DMS 273 treated with DMSO at 0.1 percent for 48 hours (cell line): ENCODE measurements around the gene KLK10.

Source experiments
- DNase-seq: peaks from one replicate; lab custom pipeline; 2025; lab: John Stamatoyannopoulos, UW

The KLK10 gene

GRCh38 chr19:51019544-51019925 is at the start of gene KLK10:
KLK10 (minus strand) TSS chr19:51019709; CDS start chr19:51019130, 579 bp downstream.
- DNase-seq, result no peak

GRCh38 chr19:51066393-51067186 is 47.1 kb upstream of the KLK10 start:
- DNase-seq, result no peak

- DNase-seq, result no peak
These were observed 45.9 kb upstream of the KLK10 start for GRCh38 chr19:51065221-51065960.

GRCh38 chr19:51064534-51065220 is 45.2 kb upstream of the KLK10 start, which contains the start of gene KLK13:
KLK13 (minus strand) TSS chr19:51065092; CDS start chr19:51065067, 25 bp downstream.
- DNase-seq, result no peak

GRCh38 chr19:51063664-51064063 is 44.2 kb upstream of the KLK10 start:
- DNase-seq, result no peak

GRCh38 chr19:51060973-51061372 is 41.5 kb upstream of the KLK10 start:
- no peak for DNase-seq

- DNase-seq, result no peak
These were observed 40.8 kb upstream of the KLK10 start for GRCh38 chr19:51060336-51060735.

- no peak for DNase-seq
These were observed 40.2 kb upstream of the KLK10 start for GRCh38 chr19:51059715-51060114.

- no peak for DNase-seq
These were observed 36.4 kb upstream of the KLK10 start for GRCh38 chr19:51055866-51056265.

GRCh38 chr19:51047031-51047335 is 27.5 kb upstream of the KLK10 start:
- no peak for DNase-seq

GRCh38 chr19:51044327-51044726 is 24.8 kb upstream of the KLK10 start:
- DNase-seq, result no peak

GRCh38 chr19:51043497-51043896 is 24.0 kb upstream of the KLK10 start:
- DNase-seq, result no peak

- no peak for DNase-seq
These were observed 20.6 kb upstream of the KLK10 start for GRCh38 chr19:51040151-51040550.

GRCh38 chr19:51036519-51036918 is 17.0 kb upstream of the KLK10 start:
- DNase-seq, result no peak

- no peak for DNase-seq
These were observed 15.2 kb upstream of the KLK10 start, which contains the start of gene KLK12 for GRCh38 chr19:51034704-51035103. KLK12 (minus strand) TSS chr19:51035002; CDS start chr19:51034621, 381 bp downstream.

GRCh38 chr19:51031880-51032225 is 12.3 kb upstream of the KLK10 start:
- DNase-seq, result no peak

- no peak for DNase-seq
These were observed 11.8 kb upstream of the KLK10 start for GRCh38 chr19:51031220-51031879.

- no peak for DNase-seq
These were observed 11.1 kb upstream of the KLK10 start for GRCh38 chr19:51030631-51031030.

- no peak for DNase-seq
These were observed 10.2 kb upstream of the KLK10 start for GRCh38 chr19:51029718-51030117.

GRCh38 chr19:51027873-51028272 is 8.4 kb upstream of the KLK10 start:
- no peak for DNase-seq

GRCh38 chr19:51027126-51027806 is 7.8 kb upstream of the KLK10 start:
- no peak for DNase-seq

- DNase-seq, result no peak
These were observed 7.0 kb upstream of the KLK10 start, which contains the start of gene KLK11 for GRCh38 chr19:51026554-51026831. KLK11 (minus strand) TSS chr19:51026616; CDS start chr19:51025631, 985 bp downstream.
